Measurements from ENCODE around the gene CTNS.
A peak's percentile ranks its signal among the peaks of the same experiment; 100 is the strongest.

CTNS gene

GRCh38 chr17:3636154-3636907, at the start of gene CTNS, which contains the start of gene SHPK:
Gene CTNS, plus strand, starts transcription at chr17:3636760. Its CDS starts 3,447 bp downstream, at chr17:3640207.
Gene SHPK, minus strand, starts transcription at chr17:3636250. Its CDS starts 31 bp downstream, at chr17:3636219.
- peak; percentile 95 for DNase-seq
- peak; percentile 96 for ATAC-seq

DNA sequence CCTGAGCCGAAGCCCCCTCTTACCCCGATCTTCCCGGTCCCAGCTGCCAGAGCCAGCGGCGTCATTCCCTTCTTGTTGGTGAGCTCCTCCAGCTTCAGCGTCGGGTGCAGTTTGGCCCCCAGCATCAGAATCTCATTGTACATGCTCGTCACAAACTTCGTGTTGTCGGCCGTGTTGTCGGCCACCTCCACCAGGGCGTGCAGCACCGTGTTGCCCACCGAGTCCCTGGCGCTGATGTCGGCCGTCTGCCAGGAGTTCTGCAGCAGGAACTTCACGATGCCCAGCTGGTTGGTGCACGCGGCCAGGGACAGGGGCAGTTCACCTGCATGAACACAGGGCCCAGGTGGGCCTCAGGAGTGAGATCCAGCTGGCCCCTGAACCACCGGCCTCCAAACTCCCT, 46.8 kb upstream of the CTNS start:
- ATAC-seq, result no peak
- DNase-seq, result no peak

DNA sequence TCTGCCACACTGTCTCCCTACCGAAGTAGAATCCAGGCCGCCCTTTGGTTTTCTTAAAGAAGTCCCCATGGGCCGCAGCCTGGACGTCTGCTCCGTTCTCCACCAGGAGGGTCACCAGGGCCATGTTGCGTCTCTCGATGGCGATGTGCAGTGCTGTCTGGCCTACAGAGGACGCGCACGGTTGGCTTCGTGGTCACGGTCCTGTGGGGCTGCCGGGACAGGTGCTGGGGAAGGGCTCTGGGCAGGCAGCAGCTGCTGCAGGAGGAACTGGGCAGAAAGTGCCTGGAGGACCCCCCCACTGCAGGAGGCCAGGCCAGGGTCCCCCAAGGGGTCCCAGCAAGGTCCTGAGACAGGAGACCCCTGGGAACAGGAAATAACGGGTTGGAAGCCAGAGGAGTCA, 46.3 kb upstream of the CTNS start:
- ATAC-seq (no peak), DNase-seq (no peak)

GRCh38 chr17:3590768-3591167, 45.8 kb upstream of the CTNS start:
- ATAC-seq, result no peak
- DNase-seq, result no peak

DNA sequence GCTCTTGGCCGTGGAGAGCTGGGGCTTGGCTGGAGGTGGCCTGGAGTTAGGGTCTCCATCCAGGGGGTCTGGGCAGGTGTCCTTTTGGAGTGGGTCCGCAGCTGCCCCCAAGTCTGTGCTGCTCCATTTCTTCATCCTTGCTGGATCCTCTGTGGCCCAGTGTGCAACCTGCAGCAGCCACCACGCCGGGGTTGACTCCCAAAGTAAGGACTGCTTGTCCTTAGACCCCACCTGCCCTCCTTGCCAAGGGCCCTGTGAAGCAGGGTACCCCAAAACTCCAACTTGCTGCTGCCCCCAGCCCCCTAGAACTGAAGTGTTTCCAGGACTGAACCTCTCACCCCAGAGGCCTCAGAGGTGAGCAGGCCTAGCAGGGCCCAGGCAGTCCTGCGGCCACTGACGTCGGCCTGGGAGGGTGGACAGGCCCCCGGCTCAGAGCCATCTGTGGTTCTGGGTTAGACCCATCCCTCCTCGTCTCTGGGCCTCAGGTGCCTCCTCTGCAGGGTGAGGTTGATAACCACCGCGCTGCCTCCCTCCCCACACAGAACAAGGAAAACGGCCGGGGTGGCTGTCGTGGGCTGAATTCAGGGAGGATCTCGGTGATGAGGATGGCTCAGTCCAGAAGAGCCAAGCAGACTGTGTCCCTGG, 44.2 kb upstream of the CTNS start:
- DNase-seq (no peak), ATAC-seq (no peak)

- DNase-seq (no peak), ATAC-seq (no peak)
These were observed 43.2 kb upstream of the CTNS start for GRCh38 chr17:3593384-3593783.

- DNase-seq (no peak), ATAC-seq (no peak)
These were observed 42.3 kb upstream of the CTNS start for GRCh38 chr17:3594051-3594800.

DNA sequence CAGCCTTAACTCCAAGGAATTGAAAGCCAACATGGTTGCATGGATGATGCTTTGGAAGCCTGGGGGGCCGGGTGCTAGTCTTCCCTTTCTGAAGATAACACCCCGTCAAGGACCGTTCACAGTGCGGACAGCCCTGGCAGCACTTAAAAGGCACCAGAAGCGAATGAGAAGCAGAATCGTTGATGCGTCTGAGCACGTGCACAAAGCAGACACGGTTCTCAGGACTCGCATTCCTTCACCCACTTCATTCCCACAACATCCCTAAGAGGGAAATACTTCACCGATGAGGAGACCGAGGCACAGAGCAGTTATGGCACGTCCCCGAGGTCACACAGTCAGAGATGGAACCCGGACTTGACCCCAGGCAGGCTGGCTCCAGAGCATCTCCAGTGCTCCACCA, 41.6 kb upstream of the CTNS start:
- ATAC-seq (no peak), DNase-seq (no peak)

GRCh38 chr17:3596804-3597464, 39.6 kb upstream of the CTNS start:
- DNase-seq (no peak), ATAC-seq (no peak)

DNA sequence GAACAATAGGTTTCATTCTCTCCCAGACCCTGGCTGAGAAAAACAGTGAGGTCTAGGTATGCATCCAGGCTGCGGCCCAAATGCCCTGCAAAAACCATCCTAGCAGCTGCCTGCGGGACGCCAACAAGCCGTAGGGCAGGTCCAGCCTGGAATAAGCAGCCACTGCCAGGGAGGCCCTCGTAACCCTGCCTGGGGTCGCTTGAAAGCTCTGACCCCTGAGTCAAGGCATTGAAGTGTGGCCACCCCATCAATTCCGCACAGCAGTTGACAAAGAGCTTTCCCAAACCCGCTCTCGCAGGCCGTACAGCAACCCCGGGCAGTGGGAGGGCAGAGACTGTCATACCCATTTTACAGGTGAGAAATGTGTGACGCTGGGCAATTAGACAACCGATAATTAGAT, 38.5 kb upstream of the CTNS start:
- no peak for DNase-seq

GRCh38 chr17:3600529-3601205, 35.9 kb upstream of the CTNS start:
- DNase-seq, result no peak
- no peak for ATAC-seq

More for the DNA sequence above, 38.5 kb upstream of the CTNS start:
- ATAC-seq, result no peak

- ATAC-seq (no peak), DNase-seq (peak; percentile 23)
These were observed 34.1 kb upstream of the CTNS start for GRCh38 chr17:3602499-3602898.

GRCh38 chr17:3603119-3603869, 33.3 kb upstream of the CTNS start:
- ATAC-seq (no peak), DNase-seq (no peak)

DNA sequence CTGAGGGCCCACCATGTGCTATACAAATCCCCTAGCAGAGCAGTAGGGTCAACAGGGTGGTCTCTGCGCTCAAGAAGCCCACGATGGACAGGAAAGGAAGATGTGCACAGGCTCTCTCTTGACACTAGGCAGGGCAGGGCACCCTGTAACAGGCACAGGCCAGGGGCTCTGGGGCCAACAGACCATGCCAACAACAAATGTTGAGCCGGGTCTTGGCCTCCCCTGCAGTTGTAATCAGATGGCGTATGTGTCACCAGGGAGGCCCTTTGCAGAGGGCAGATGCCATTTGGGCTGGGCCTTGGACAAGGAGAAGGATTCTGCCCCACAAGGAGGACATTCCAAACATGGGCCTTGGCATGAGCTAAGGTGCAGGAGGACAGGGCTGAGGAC, 32.7 kb upstream of the CTNS start:
- ATAC-seq, result no peak
- DNase-seq, result no peak

DNA sequence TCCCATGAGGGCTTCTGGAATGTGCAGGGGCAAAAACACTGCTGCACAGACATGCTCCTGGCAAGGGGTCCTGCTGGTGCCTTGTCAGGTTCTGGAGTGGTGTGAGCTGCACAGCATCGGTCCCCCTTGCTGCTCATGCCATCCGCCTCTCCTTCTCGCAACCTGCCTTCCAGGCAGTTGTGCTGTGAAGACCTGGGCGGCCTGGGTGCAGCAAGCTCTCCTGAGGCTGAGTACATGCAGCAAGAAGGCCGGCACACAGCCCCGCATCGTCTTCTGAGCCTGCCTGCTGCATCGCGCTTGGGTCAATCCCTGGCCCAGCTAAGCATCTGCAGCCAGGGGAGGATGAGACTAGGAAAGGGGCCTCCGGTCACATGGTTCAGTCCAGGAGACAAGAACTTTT, 26.9 kb upstream of the CTNS start:
- DNase-seq (no peak), ATAC-seq (no peak)

- no peak for ATAC-seq
These were observed 26.0 kb upstream of the CTNS start for GRCh38 chr17:3610523-3610922.

DNA sequence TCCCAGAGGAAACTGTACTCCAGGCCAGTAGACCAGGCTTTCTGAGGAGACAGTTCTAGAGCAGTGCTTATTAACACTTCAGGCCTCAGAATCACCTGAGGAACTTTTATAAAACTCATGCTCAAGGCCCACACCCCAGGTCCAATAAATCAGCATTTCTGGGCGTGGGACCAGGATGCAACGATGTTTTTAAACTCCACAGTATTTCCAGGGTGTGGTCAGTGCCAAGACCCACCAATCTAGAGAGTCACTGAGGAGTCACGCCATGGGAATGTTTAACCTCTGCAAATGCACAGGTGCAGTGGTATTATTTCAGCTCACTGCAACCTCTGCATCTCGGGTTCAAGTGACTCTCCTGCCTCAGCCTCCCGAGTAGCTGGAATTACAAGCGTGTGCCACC, 23.4 kb upstream of the CTNS start:
- DNase-seq (no peak), ATAC-seq (no peak)

More at GRCh38 chr17:3610523-3610922, 26.0 kb upstream of the CTNS start:
- DNase-seq, result no peak

- DNase-seq (no peak), ATAC-seq (peak; percentile 28)
These were observed 21.2 kb upstream of the CTNS start for GRCh38 chr17:3615160-3615870.

- DNase-seq (no peak), ATAC-seq (no peak)
These were observed 15.3 kb upstream of the CTNS start for GRCh38 chr17:3621146-3621720.

DNA sequence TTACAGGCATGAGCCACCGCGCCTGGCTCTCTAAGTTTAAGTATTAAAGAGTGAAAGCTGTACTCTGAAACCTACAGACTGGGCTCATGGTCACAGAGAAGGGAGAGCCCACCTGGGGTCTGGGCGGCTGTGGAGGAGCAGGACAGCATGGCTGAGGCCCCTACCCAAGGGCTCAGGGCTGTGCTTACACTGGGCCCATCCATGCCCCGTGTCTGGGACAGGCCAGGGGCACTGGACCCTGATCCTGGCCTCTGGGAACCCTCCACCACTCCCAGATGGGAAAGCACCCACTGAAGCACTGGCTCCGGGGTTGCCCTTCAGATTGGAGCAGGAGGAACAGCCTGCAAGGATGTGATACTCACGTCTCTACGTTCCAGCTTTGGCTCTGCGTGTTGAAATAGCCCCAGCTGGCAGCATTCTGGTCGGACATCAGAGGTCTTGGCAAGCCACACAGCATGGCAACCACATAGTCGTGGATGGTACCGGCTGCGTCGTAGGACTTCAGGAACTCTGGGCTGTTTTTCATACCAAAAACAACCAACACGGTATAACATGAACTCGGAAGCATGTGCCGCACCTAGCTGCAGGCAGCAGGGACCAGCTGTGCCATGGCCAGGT, 13.5 kb upstream of the CTNS start:
- DNase-seq, result no peak
- ATAC-seq, result no peak

All from stimulated activated naive CD8-positive, alpha-beta T cell treated with anti-CD3 and anti-CD28 coated beads, Interleukin-15, Interleukin-2, amounts not matched to agents 100 U/mL and 50 U/mL, for 24 hours (primary cell).